HG02973 (cell line): ENCODE data around the gene TFDP1.
A peak's percentile ranks its signal among the peaks of the same experiment; 100 is the strongest.
"Not testable (repeated sequence)": the region's sequence is repeated elsewhere in the genome, so short reads cannot be mapped to it uniquely, and the experiment has no call there.

Experiments
- ATAC-seq: cut with Tn5 transposase; IDR thresholded peaks from one replicate; pipeline ENCODE4 v1.9.1; 2021; ENCODE audit warnings: moderate library complexity; ENCODE audit not compliant: unreplicated experiment

The TFDP1 gene

DNA sequence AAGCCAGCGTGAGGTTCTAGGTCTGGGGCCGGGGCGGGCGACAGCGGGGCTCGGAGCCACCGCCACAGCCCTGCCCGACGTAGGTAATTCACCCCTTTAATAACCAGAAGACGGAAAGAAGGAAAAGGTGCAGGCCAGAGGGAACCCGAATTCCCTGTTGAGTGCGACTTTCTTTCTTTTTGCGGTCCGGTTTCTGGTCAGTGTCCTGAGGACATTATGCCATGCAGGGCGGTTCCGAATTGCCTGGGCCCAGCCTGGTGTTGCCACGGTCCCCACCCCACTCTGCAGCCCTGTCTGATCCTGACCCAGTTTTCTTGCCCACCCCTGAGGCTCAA, 18.4 kb upstream of the TFDP1 start:
- ATAC-seq, result no peak

DNA sequence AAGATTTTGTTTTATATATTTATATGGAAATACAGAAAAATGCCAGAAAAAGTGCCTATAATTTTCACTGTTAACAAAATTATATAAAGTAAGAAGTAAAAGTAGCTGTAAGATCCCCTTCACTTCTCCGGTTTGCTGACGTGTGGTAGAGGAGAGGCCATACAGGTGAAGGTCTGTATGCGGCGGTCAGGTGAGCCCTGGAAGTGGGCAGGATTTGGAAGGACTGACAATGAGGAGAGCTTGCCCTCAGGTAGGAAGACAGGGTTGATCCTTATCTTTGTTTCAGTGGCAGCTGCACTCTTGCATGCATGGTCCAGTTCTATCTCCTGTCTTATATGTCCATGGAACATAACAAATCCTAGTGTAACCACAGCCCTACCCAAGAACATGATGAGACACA, 16.9 kb upstream of the TFDP1 start:
- ATAC-seq, result no peak

DNA sequence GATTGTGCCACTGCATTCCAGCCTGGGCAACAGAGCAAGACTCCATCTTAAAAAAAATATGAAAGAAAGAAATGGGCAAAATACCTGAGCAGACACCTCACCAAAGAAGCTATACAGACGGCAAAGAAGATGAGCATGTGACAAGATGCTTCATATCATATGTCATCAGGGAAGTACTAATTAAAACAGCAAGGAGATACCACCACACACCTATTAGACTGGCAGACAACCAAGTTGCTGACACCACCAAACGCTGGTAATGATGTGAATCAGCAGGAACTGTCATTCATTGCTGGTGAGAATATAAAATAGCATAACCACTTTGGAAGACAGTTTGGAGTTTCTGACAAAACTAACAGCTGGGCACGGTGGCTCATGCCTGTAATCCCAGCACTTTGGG, 11.5 kb upstream of the TFDP1 start:
- no peak for ATAC-seq

GRCh38 chr13:113576597-113576996, 8.0 kb upstream of the TFDP1 start:
- no peak for ATAC-seq

DNA sequence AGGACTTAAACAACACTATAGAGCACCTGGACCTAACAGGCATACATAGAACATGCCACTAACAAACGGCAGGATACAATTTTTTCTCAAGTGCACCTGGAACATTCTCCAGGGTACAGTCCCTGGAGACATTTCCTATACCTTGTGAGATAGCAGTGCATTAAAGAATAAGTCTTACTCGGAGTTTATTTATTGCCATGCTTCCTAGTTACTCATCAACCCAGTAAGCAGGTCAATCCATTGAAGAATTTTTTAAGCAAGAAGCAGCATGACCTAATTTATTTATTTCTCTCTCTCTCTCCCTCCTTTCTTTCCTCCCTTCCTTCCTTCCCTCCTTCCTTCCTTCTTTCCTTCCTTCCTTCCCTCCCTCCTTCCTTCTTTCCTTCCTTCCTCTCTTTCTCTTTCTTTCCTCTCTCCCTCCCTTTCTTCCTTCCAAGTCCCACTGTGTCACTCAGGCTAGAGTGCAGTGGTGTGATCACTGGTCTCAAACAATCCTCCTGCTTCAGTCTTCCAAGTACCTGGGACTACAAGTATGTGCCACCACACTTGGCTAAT, 6.6 kb upstream of the TFDP1 start:
- no peak for ATAC-seq

DNA sequence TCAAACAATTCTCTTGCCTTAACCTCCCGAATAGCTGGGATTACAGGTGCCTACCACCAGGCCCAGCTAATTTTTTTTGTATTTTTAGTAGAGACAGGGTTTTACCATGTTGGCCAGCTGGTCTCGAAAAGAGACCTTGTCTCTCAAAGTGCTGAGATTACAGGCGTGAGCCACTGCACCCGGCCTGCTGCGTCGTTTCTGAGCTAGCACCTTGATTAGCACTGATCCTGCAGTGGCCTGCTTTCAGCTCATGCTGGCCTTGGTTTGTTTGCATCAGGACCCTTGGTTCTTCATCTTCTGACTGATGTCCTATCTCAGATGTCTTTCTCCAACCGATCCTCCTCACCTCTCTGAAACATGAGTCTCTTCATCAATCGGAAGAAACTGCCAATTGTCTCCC, 4.9 kb upstream of the TFDP1 start:
- ATAC-seq, result no peak

DNA sequence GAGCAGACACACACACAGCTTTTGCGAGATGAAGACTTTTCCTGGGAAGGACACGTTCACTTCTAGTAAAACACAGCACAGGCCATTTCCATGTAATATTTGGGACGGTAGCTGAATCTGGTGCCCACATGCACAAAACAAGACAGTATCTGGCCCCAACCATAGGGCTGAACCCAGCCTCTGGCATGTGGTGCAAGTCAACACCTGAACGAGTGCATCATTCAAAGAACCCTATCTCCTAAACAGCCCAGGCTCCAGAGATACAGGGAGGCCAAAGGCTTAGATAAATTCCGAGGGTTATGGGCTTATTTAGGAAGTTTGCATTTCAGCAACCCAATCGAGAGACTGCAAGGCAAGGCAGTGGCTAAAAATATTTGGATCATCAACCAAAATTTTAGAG, 2.7 kb upstream of the TFDP1 start:
- ATAC-seq, result no peak

- no peak for ATAC-seq
Measured at GRCh38 chr13:113582841-113583631, 1.5 kb upstream of the TFDP1 start.

DNA sequence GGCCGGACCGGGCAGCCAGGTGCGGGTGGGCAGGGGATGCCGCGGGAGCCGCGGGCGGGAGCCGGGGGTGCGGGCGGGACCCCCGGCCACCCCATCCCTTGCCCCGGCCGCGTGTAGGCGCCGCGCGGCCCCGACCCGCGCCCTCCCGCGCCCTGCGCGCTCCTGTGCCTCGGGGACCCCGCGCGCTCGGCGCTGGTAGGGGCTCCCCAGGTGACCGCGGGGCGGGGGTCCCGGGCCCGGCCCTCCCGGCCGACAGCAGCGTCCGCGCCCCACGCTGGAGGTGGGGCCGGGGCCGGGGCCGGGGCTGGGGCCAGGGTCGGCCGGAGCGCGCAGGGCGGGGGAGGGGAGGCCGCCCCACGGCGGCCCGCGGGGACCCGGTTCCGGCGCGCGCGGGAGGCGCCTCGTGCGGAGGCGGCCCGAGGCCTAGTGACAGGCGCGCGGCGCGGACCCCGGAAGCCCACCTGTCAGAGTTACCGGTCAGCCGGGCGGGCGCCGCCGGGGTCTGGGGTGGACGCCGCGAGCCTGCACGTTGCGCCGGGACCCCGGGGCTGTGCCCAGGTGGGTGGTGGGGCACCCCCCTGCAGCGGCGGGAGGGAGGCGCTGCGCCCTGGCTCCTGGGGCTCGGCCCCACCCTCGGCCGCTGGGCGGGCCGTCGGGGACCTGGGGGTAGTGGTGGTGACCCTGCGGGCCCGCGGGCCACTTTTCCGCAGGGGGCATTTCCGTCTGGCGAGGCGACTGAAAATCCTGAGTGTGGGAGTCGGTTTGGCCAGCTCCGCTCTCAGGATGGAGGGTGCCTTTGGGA, 518 bp downstream of the TFDP1 start:
- ATAC-seq, result peak; percentile 35

GRCh38 chr13:113585896-113586295, 1.3 kb downstream of the TFDP1 start:
- no peak for ATAC-seq

- ATAC-seq, result no peak
Measured at GRCh38 chr13:113586661-113587479, 2.3 kb downstream of the TFDP1 start.

DNA sequence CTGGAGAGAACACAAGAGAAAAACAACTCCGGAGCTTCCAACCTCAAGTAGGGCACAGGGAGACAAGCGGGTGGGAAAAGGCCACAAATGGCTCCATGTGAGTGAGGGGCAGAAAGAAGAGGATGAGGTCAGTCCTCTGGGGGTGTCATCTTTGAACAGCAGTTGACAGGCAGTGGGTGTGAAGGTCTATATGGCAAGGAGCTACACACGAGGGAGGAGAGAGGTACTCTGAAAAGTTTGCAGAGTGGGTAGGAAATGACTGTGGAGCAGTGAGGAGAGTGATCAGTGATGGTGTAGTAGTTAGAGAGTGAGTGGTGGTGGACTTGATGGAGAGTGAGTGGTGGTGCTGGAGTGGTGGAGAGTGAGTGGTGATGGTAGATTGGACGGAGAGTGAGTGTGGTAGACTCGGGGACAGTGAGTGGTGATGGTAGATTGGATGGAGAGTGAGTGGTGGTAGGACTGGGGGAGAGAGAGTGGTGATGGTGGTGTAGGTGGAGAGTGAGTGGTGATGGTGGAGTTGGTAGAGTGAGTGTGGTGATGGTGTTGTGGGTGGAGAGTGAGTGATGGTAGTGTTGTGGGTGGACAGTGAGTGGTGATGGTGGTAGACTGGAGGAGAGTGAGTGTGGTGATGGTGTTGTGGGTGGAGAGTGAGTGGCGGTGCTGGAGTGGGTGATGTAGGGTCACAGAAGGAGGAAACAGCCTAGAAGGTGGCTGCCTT, 4.0 kb downstream of the TFDP1 start:
- ATAC-seq, result no peak

GRCh38 chr13:113589251-113589960, 4.9 kb downstream of the TFDP1 start:
- ATAC-seq, result no peak

DNA sequence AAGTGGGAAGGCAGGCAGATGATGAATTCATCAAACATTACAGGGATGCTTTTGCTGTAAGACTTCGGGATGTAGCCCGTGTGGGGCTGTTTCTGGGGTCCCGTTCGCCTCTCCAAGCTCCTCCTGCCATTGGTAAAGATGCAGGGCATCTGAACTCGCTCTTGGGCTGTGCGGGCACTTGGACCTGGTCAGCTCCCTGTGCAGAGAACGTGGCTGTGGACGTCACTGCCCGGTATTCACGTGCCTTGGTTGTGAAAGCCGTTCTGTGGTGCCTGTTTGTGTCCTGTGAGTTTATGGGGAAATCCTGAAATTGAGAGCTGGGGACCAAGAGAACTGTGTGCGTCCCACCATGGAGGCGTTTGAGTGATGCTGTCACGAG, 5.4 kb downstream of the TFDP1 start:
- ATAC-seq, result no peak

DNA sequence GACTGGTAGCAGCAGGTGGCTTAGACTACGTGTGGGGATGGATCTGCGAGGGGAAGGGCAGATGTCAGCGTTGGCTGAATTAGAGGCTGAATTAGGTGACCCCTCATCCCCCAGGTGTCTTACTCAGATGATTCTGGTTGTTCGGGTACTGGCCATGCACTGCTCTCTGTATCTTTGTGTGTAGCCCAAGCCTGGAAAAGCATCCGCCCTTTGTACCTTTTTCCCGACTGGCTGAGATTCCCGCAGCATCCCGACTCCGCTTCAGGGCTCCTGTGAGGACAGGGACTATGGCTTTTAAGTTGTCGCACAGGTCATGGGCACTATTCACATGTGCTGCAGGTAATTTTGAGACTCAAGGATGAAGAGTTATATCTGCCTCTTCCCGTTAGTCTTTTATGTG, 7.2 kb downstream of the TFDP1 start:
- ATAC-seq, result no peak

DNA sequence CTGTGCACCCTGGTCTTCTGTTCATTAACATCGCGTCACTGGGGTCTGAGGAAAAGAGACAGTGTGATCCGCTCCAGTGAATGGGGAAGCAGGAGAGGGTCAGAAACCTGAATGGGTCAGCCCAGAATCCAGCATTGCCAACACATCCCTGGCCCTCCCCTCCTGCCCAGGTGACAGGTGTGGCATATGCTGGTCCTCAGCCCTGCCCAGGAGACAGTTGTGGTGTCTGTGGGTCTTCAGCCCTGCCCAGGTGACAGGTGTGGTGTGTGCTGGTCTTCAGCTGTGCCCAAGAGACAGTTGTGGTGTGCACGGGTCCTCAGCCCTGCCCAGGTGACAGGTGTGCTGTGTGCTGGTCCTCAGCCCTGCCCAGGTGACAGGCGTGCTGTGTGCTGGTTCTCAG, 8.0 kb downstream of the TFDP1 start:
- ATAC-seq, result no peak

DNA sequence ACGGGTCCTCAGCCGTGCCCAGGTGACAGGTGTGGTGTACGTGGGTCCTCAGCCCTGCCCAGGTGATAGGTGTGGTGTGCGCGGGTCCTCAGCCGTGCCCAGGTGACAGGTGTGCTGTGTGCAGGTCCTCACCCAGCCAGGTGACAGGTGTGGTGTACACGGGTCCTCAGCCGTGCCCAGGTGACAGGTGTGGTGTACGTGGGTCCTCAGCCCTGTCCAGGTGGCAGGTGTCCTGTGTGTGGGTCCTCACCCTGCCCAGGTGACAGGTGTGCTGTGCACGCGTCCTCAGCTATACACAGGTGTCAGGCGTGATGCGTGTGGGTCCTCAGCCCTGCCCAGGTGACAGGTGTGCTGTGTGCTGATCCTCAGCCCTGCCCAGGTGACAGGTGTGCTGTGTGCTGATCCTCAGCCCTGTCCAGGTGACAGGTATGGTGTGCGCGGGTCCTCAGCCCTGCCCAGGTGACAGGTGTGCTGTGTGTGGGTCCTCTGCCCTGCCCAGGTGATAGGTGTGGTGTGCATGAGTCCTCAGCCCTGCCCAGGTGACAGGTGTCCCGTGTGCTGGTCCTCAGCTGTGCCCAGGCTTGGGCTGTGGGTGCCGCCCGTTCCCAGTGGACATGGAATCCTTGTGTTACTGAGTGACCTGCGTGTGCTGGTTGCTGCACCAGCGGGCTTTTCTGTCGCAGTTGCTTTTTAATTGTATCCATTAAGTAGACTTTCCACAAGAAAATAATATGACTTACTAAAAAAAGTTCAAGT, 9.7 kb downstream of the TFDP1 start:
- ATAC-seq, result not testable (repeated sequence)

GRCh38 chr13:113595131-113595530, 10.6 kb downstream of the TFDP1 start:
- ATAC-seq, result no peak
